Hepatocyte (in vitro differentiated cells): ENCODE results near the gene AOAH.

Source experiments
- CTCF ChIP-seq: fragments of 200-600 bp; sonication (generic); IDR thresholded peaks from 2 replicates; pipeline ENCODE4 v1.5.1; 2016; ENCODE audit warnings: antibody characterized with exemption, mild to moderate bottlenecking; ENCODE audit not compliant: poor library complexity
- EZH2 ChIP-seq: fragments of 200-600 bp; sonication (generic); IDR thresholded peaks from 2 replicates; pipeline ENCODE4 v1.6.1; 2016; ENCODE audit warnings: antibody characterized with exemption, mild to moderate bottlenecking, borderline replicate concordance
- EZH2phosphoT487 ChIP-seq: fragments of 200-600 bp; sonication (generic); IDR thresholded peaks from one replicate; pipeline ENCODE4 v1.6.1; 2018; ENCODE audit warnings: antibody characterized with exemption, mild to moderate bottlenecking, low read depth, moderate library complexity; ENCODE audit not compliant: unreplicated experiment, severe bottlenecking

DNA sequence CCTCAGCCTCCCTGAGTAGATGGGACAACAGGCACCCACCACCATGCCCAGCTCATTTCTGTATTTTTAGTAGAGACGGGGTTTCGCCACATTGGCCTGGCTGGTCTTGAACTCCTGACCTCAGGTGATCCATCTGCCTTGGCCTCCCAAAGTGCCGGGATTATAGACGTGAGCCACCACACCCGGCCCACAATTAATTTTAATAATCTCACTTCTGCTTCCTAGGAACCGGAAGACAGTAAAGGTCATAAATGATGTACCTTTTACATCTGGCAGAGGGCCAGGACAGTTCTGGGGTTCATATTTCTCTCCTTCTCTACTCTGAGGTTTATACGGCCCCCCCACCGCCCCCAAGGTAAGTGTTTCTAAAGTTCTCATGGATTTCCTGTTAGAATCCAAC is 31.2 kb upstream of the AOAH start:
- TF ChIP-seq CTCF = no peak
- TF ChIP-seq EZH2phosphoT487 = no peak
- no peak for TF ChIP-seq EZH2
